Mucosa of rectum (tissue), 2 donors: ENCODE measurements around the gene SORCS2.

Experiments used
- H3K27ac ChIP-seq, 2 donors: one replicate each; pipeline ENCODE4 v1.7.0; 2013; ENCODE audit warnings: inconsistent platforms in 2 of 2, low read depth in 2 of 2, low read length in 2 of 2
- H3K27me3 ChIP-seq, 2 donors: one replicate each; pipeline ENCODE4 v1.7.0; 2013; ENCODE audit warnings: low read length in 2 of 2; ENCODE audit not compliant: control insufficient read depth in 2 of 2, insufficient read depth in 2 of 2
- H3K36me3 ChIP-seq, 2 donors: one replicate each; pipeline ENCODE4 v1.7.0; 2013; ENCODE audit warnings: low read length in 2 of 2; ENCODE audit not compliant: control insufficient read depth in 2 of 2, insufficient read depth in 2 of 2
- H3K4me1 ChIP-seq, 2 donors: one replicate each; pipeline ENCODE4 v1.7.0; 2013; ENCODE audit warnings: low read length in 2 of 2, mild to moderate bottlenecking in 1 of 2; ENCODE audit not compliant: control insufficient read depth in 2 of 2, insufficient read depth in 2 of 2
- H3K4me3 ChIP-seq, 2 donors: one replicate each; pipeline ENCODE4 v1.7.0; 2013; ENCODE audit warnings: low read length in 2 of 2
- H3K9ac ChIP-seq, 2 donors: one replicate each; pipeline ENCODE4 v1.7.0; 2013; ENCODE audit warnings: low read length in 2 of 2, low read depth in 1 of 2, mild to moderate bottlenecking in 1 of 2
- H3K9me3 ChIP-seq, 2 donors: one replicate each; pipeline ENCODE4 v1.7.0; 2013; ENCODE audit warnings: low read length in 2 of 2; ENCODE audit not compliant: control insufficient read depth in 2 of 2
- donor health status: healthy.
- donor health status: Normal muscosa, but diverticular disease.

The SORCS2 gene

DNA sequence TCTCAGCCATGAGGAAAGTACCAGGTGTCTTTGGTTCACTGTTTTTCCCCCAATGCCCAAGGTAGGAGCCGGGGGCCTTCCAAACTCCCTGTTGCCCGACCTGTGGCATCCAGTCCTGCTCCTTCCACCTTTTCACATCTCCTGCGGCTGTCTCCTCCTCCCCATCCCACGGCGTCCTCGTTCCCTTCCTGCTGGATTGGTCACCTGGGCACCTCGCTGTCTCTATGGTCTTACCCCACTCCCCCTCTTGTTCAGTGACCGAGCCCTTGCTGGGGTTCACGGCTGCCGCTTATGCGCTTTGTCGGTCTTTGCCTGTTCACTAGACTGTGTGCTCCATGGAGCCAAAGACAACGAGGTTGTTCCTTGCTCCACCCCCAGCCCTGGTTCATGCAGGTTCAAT, 431.1 kb downstream of the SORCS2 start:
- no peak overlapping the region for H3K4me3 ChIP-seq
- no peaks in the 10 kb centered on the region for H3K36me3 ChIP-seq
- H3K27me3 ChIP-seq, result no peaks in the 10 kb centered on the region
- no peak overlapping the region for H3K27ac ChIP-seq
- no peaks in the 10 kb centered on the region for H3K4me1 ChIP-seq
- H3K9ac ChIP-seq, result no peak overlapping the region
- no peaks in the 10 kb centered on the region for H3K9me3 ChIP-seq

DNA sequence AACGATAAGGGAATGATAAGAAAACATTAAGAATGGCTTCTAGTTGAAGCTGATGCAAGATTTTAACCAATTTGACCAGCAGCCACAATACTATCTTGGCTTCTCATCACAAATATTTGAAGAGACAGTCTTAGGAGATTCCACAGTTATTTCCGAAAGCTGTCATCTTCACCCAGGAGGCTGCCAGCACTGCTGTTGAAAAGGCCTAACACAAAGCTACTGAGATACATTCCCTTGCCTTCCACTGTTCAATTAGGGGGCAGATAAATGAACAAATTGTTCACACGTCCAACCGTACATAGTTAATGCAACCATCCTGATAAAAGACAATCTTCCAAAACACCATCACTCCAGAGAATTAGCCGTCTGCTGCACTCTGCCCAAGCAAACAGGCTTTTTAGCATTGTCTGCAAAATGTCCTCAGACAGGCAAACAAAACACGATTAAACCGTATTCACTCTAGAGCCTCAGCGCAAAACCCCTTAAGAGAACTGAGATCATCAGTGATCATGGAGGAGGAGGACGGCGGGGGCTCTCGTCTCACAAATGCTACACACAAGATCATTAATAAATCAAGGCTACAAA, 432.1 kb downstream of the SORCS2 start:
- Histone ChIP-seq H3K4me1 (no peaks in the 10 kb centered on the region), H3K9ac (no peak overlapping the region), H3K36me3 (no peaks in the 10 kb centered on the region), H3K27ac (no peak overlapping the region), H3K27me3 (no peaks in the 10 kb centered on the region), H3K9me3 (no peaks in the 10 kb centered on the region), H3K4me3 (no peak overlapping the region)

DNA sequence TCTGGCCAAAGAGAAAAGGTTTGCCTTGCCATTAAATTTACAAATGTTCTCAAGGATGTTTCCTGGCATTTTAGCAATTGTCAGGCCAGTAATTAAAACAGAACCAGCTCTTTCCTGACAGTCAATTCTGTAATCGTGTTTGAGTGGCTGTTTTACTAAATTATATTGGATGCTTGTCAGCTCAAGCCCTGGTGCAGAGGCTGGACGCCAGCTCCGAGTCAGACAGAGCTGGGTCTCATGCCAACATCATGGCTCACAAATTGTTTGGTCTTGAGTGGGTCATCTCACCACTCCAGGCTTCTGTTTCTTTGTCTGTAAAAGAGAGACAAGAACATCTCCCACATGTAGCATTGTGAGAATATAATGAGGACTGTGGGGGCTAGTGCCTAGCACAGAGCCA, 432.7 kb downstream of the SORCS2 start:
- no peaks in the 10 kb centered on the region for H3K9me3 ChIP-seq
- H3K36me3 ChIP-seq, result no peaks in the 10 kb centered on the region
- H3K9ac ChIP-seq, result no peak overlapping the region
- H3K27ac ChIP-seq, result no peak overlapping the region
- no peak overlapping the region for H3K4me3 ChIP-seq
- H3K4me1 ChIP-seq, result no peaks in the 10 kb centered on the region
- no peaks in the 10 kb centered on the region for H3K27me3 ChIP-seq

DNA sequence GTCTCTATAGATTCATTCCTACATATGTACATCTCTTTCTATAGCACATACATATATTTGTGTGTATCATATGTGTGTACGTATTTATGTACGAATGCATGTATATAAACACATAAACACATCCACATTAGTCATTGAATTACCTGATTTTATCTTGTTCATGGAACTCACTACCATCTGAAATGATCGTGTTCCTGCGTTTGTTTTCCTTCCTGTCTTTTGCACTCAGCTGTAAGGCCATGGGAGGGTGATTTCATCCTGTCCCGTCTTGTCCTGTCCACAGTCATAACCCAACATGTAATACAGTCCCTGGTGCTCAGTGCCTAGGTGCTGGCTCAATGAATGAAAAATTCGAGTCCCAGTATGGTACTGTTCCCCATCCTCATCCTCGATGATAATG, 434.2 kb downstream of the SORCS2 start:
- no peak overlapping the region for H3K27ac ChIP-seq
- H3K27me3 ChIP-seq, result no peaks in the 10 kb centered on the region
- H3K4me1 ChIP-seq, result peaks cover 0 to 2% of the 10 kb centered on the region in 2 donors
- H3K9me3 ChIP-seq, result no peaks in the 10 kb centered on the region
- H3K4me3 ChIP-seq, result no peak overlapping the region
- no peaks in the 10 kb centered on the region for H3K36me3 ChIP-seq
- no peak overlapping the region for H3K9ac ChIP-seq

DNA sequence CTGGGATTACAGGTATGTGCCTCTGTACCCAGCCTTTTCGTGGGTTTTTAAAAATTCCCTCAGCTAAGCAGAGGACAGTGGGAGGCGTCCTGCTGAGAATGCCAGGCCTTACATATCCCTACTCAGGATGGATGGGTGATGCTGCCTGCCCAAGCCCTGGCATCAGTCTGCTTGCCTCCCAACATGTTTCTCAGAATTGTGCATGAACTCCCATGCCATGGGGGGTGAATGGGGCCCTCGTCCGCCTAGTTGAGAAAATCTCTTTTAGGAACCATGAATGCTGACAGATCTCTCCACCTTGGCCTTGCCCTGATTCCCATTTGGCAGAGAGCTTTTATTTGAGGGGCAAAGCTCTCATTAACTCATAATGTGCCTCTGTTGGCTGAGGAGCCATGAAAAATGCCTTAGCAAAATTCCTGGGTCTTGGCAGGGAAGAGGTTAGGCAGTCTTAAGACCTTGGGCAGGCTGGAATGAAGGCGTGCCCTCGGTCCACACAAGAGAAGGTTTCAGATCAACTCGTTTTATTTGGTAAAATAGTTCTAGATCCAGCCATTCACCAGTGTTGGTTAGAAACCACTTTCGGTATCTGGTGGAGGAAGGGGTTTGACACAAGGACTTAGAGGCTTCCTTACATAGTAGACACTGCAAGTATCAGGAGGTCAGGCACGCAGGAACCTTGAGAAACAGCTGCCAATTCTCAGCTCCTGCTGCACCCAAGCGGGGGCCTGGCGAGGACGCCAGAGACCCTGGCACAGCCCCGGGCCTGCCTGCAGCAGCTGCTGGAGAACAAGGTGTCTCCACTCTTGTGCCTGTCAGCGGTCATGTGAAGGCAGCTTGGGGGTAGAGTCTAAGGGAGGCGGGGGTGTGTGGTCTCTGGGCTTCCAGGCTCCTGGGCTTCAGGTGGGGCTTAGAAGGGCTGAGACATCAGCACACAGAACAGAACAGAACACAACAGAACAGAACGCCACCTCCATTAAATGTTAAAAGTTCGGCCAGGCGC, 435.2 kb downstream of the SORCS2 start:
- Histone ChIP-seq H3K9ac (no peak overlapping the region), H3K4me1 (peaks cover 0 to 2% of the 10 kb centered on the region in 2 donors), H3K27ac (no peak overlapping the region), H3K4me3 (no peak overlapping the region), H3K9me3 (no peaks in the 10 kb centered on the region), H3K27me3 (no peaks in the 10 kb centered on the region), H3K36me3 (no peaks in the 10 kb centered on the region)

DNA sequence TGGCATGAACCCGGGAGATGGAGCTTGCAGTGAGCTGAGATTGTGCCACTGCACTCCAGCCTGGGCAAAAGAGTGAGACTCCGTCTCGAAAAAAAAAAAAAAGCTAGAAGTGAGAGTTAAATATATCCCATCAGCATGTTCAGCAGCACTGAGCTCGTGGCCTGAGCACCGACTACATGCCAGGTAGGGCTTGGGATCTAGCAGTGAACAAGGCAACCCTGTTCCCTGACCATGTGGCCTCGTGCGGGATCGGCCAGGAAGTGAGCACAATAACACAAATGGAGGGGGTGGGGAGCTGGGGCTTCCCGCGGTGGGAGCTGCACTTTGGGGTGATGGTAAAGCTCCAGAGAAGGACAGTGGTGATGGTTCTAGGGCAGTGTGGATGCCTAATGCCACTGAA, 436.1 kb downstream of the SORCS2 start:
- Histone ChIP-seq H3K4me1 (peaks cover 0 to 2% of the 10 kb centered on the region in 2 donors), H3K4me3 (no peak overlapping the region), H3K27ac (no peak overlapping the region), H3K9me3 (no peaks in the 10 kb centered on the region), H3K36me3 (no peaks in the 10 kb centered on the region), H3K9ac (no peak overlapping the region), H3K27me3 (no peaks in the 10 kb centered on the region)

DNA sequence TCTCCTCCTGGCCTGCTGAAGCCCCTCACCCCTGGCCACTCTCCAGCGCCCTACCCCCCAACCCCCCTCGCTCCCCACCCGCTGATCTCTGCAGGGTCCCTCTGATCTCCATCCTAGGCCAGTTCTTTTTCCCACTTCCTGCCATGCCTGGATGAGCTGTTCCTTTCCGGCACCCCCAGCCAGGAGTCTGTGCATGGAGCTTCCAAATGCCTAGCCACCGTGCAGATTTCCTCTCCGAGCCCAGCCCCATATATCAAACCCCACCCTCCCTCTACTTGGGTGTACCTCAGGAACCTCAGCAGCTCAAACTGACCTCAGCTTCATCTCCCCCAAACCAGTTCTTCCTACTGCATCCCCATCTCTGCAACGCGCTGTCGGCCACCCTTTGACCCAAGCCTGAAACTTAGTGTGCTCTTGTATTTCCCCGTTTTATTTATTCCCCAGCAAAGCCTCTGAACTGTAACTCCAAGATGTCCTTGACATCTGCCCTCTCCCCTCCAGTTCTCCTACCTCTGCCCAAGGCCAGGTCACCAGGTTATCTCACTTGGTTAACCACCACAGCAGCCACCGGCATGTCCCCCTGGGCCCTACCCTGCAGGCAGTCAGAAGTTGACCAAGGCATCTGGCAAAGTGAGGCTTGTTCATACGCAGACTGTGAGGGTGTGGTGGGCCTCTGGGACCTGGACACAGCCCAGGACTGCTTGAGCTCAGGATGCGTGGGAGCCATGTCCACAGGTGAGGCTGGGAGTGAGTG, 437.3 kb downstream of the SORCS2 start:
- no peak overlapping the region for H3K9ac ChIP-seq
- no peak overlapping the region for H3K27ac ChIP-seq
- H3K4me3 ChIP-seq, result no peak overlapping the region
- no peaks in the 10 kb centered on the region for H3K9me3 ChIP-seq
- H3K27me3 ChIP-seq, result no peaks in the 10 kb centered on the region
- H3K4me1 ChIP-seq, result peaks cover 0 to 2% of the 10 kb centered on the region in 2 donors
- no peaks in the 10 kb centered on the region for H3K36me3 ChIP-seq

DNA sequence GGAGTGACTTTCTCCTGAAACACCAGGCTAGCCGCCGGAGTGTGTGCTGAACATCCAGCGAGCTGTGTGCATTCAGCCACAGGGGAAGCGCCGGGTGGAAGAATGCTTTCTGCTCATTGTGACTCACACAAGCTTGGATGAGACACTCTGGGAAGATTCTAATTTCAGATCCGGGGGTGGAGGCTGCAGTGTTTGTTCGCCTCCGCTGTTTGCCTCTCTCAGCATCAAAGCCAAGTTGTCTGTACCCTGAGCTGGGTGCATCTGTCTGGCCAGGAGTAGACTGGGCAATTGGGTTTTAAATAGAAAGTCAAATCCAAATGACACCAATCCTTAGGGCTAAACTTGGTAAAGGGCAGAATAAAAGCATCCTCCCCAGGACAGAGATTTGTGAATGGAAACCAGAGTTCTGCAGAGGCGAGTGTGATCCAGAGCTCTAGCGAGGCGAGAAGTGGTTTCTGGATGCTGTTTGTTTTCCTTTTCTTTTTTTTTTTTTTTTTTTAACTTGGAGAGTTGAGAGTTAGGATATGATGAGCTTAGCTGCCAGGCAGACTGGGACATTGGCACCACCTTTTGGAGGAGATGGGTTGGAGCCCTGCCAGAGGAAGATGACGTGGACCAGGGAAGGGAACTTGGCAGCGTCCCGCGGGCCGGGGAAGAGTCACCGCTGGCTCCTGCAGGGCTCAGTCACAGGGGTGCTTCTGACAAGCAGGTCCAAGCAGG, 438.4 kb downstream of the SORCS2 start:
- Histone ChIP-seq H3K4me3 (no peak overlapping the region), H3K4me1 (peaks cover 0 to 2% of the 10 kb centered on the region in 2 donors), H3K27ac (no peak overlapping the region), H3K9me3 (no peaks in the 10 kb centered on the region), H3K9ac (no peak overlapping the region), H3K36me3 (no peaks in the 10 kb centered on the region), H3K27me3 (peaks cover 0 to 2% of the 10 kb centered on the region in 2 donors)

DNA sequence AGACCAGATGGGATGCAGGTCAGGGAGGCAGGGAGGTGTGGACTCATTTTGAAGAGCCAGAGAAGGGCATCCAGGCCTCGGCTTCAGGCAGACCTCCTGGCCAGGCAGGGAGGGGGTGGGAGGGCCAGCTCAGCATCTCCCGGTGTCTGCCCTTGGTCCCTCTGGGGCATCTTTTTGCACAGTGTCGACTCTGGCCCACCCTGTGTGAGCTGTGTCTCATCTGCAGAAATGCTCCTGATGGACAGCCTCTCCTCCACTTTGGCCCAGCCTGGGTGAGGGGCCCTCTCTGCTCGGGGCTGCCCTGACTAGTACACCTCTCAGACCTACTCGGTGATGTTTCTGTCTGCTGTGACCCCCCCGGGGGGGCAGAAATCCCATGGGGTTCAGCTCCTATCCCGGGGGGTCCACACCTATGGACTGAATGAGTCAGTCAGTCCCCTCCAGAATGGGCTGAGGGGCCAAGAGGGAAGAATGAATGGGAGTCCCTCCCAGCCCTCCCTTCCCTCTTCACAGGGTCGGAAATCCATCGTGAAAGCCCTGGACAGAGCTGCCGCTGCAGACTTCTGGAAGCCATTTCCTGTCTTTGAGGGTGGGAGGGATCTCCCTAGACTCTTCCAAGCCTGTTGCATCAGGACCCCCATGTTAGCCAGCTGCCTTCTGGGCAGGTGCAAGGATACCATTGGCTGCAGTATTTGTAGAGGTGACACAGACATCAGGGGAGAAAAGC, 439.1 kb downstream of the SORCS2 start:
- Histone ChIP-seq H3K27ac (no peak overlapping the region), H3K36me3 (no peaks in the 10 kb centered on the region), H3K4me1 (peaks cover 0 to 2% of the 10 kb centered on the region in 2 donors), H3K9ac (no peak overlapping the region), H3K9me3 (no peaks in the 10 kb centered on the region), H3K27me3 (peaks cover 0 to 4% of the 10 kb centered on the region in 2 donors), H3K4me3 (no peak overlapping the region)
